Measurements from ENCODE around the gene CHST13.
"Not testable (repeated sequence)": the region's sequence is repeated elsewhere in the genome, so short reads cannot be mapped to it uniquely, and the experiment has no call there.

The CHST13 gene

GRCh38 chr3:126530171-126531050 lies 6.5 kb downstream of the CHST13 start:
- H3K9me3 ChIP-seq (ENCODE audit: control insufficient read depth, insufficient read depth, low read depth, low read length), result no peaks in the 10 kb centered on the region
- H3K4me1 ChIP-seq (ENCODE audit: control insufficient read depth, insufficient read depth, low read length), result no peaks in the 10 kb centered on the region
- TF ChIP-seq YY1 (tag by site-specific recombination; IDR thresholded peaks at IDR 0.05), result no peak
- TF ChIP-seq ZNF585B (tag by site-specific recombination; IDR thresholded peaks at IDR 0.05), result no peak
- H3K4me3 ChIP-seq (ENCODE audit: low read depth, low read length), result no peak overlapping the region
- no peak overlapping the region for H3K27ac ChIP-seq (ENCODE audit: extremely low read depth, low read depth, low read length)
- no peaks in the 10 kb centered on the region for H3K36me3 ChIP-seq (ENCODE audit: control insufficient read depth in 2 of 2, insufficient read depth in 1 of 2, low read length in 2 of 2)
- POLR2A ChIA-PET, result interaction anchor here (0.5 kb wide), 1 partner anchor 704 kb away, joined by 3 read pairs; no protein-coding TSS in a partner anchor
- CTCF ChIA-PET, result interaction anchor here (0.7 kb wide), 1 partner anchor 19 kb away, joined by 3 read pairs; no protein-coding TSS in a partner anchor

DNA sequence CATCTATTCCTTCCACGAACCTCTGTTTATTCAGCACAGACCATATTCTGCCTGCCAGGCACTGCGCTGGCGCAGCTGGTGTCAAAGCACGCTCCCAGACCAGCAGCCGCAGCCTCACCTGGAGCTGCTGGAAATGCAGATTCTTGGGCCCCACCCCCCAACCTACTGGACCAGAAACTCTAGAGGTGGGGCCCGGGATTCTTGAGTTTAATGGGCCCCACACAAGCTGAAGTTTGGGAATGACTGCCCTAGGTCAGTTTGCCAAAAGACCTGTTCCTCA lies 7.0 kb downstream of the CHST13 start:
- H3K4me3 ChIP-seq (ENCODE audit: low read depth, low read length), result no peak overlapping the region
- H3K9me3 ChIP-seq (ENCODE audit: control insufficient read depth, insufficient read depth, low read depth, low read length), result no peaks in the 10 kb centered on the region
- no peaks in the 10 kb centered on the region for H3K4me1 ChIP-seq (ENCODE audit: control insufficient read depth, insufficient read depth, low read length)
- H3K27ac ChIP-seq (ENCODE audit: extremely low read depth, low read depth, low read length), result no peak overlapping the region
- H3K36me3 ChIP-seq (ENCODE audit: control insufficient read depth in 2 of 2, insufficient read depth in 1 of 2, low read length in 2 of 2), result no peaks in the 10 kb centered on the region
- ChIA-PET POLR2A (no interaction called here), CTCF (interaction anchor here (0.5 kb wide), 1 partner anchor 95 kb away, joined by 3 read pairs; no protein-coding TSS in a partner anchor)
- TF ChIP-seq ZNF292 (tag by site-specific recombination; IDR thresholded peaks at IDR 0.05; ENCODE audit: borderline replicate concordance, low read depth) (no peak), MEIS1 (CRISPR knock-in tag; IDR thresholded peaks at IDR 0.05; ENCODE audit: borderline replicate concordance) (no peak), ZBTB21 (tag by site-specific recombination; IDR thresholded peaks at IDR 0.05) (no peak), ZNF560 (tag by site-specific recombination; IDR thresholded peaks at IDR 0.05; ENCODE audit: borderline replicate concordance) (no peak), GLI2 (tag by site-specific recombination; IDR thresholded peaks at IDR 0.05; ENCODE audit: borderline replicate concordance, low read depth) (no peak), ZSCAN4 (tag by site-specific recombination; IDR thresholded peaks at IDR 0.05) (no peak), MYNN (tag by site-specific recombination; IDR thresholded peaks at IDR 0.05; ENCODE audit: borderline replicate concordance) (no peak), RBAK (tag by site-specific recombination; IDR thresholded peaks at IDR 0.05) (no peak), SP7 (tag by site-specific recombination; IDR thresholded peaks at IDR 0.05) (no peak)
- TF ChIP-seq, protein P1, sequence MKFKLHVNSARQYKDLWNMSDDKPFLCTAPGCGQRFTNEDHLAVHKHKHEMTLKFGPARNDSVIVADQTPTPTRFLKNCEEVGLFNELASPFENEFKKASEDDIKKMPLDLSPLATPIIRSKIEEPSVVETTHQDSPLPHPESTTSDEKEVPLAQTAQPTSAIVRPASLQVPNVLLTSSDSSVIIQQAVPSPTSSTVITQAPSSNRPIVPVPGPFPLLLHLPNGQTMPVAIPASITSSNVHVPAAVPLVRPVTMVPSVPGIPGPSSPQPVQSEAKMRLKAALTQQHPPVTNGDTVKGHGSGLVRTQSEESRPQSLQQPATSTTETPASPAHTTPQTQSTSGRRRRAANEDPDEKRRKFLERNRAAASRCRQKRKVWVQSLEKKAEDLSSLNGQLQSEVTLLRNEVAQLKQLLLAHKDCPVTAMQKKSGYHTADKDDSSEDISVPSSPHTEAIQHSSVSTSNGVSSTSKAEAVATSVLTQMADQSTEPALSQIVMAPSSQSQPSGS (tag by site-specific recombination; IDR thresholded peaks at IDR 0.05; ENCODE audit: low read depth), result no peak

DNA sequence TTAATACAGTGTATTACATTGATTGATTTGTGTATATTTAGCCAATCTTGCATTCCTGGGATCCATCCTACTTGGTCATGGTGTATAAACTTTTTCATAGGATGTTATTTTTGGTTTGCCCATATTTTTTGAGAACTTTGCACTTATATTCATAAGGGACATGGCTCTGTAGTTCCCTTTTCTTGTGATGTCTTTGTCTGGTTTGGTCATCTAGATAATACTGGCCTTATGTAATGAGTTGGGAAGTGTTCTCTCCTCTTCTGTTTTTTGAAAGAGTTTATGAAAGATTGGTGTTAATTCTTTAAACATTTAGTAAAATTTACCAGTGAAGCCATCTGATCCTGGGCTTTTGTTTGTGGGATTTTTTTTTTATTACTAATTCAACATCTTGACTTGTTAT lies 9.6 kb downstream of the CHST13 start:
- TF ChIP-seq ZNF626 (tag by site-specific recombination; IDR thresholded peaks at IDR 0.05) (no peak), ZBTB20 (tag by site-specific recombination; IDR thresholded peaks at IDR 0.05) (no peak), SCRT2 (tag by site-specific recombination; IDR thresholded peaks at IDR 0.05) (no peak), ZNF23 (tag by site-specific recombination; IDR thresholded peaks at IDR 0.05; ENCODE audit: borderline replicate concordance) (no peak), ZNF175 (tag by site-specific recombination; IDR thresholded peaks at IDR 0.05) (no peak), ZNF707 (tag by site-specific recombination; IDR thresholded peaks at IDR 0.05) (no peak), ZNF138 (tag by site-specific recombination; IDR thresholded peaks at IDR 0.05; ENCODE audit: borderline replicate concordance) (no peak)
- TF ChIP-seq, protein P2, sequence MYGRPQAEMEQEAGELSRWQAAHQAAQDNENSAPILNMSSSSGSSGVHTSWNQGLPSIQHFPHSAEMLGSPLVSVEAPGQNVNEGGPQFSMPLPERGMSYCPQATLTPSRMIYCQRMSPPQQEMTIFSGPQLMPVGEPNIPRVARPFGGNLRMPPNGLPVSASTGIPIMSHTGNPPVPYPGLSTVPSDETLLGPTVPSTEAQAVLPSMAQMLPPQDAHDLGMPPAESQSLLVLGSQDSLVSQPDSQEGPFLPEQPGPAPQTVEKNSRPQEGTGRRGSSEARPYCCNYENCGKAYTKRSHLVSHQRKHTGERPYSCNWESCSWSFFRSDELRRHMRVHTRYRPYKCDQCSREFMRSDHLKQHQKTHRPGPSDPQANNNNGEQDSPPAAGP (tag by site-specific recombination; IDR thresholded peaks at IDR 0.05), result no peak

GRCh38 chr3:126534716-126535115 lies 10.8 kb downstream of the CHST13 start:
- POLR2A ChIA-PET; CTCF ChIA-PET; H3K4me1 ChIP-seq (ENCODE audit: control insufficient read depth, insufficient read depth, low read length); H3K36me3 ChIP-seq (ENCODE audit: control insufficient read depth in 2 of 2, insufficient read depth in 1 of 2, low read length in 2 of 2); H3K4me3 ChIP-seq (ENCODE audit: low read depth, low read length); H3K27ac ChIP-seq (ENCODE audit: extremely low read depth, low read depth, low read length); H3K9me3 ChIP-seq (ENCODE audit: control insufficient read depth, insufficient read depth, low read depth, low read length): not testable (repeated sequence)

More for the DNA sequence above, 9.6 kb downstream of the CHST13 start:
- Histone ChIP-seq H3K4me1 (ENCODE audit: control insufficient read depth, insufficient read depth, low read length) (no peaks in the 10 kb centered on the region), H3K36me3 (ENCODE audit: control insufficient read depth in 2 of 2, insufficient read depth in 1 of 2, low read length in 2 of 2) (no peaks in the 10 kb centered on the region), H3K9me3 (ENCODE audit: control insufficient read depth, insufficient read depth, low read depth, low read length) (no peaks in the 10 kb centered on the region), H3K27ac (ENCODE audit: extremely low read depth, low read depth, low read length) (no peak overlapping the region), H3K4me3 (ENCODE audit: low read depth, low read length) (no peak overlapping the region)
- CTCF ChIA-PET, result interaction anchor here (1.2 kb wide), 1 partner anchor 10 kb away, joined by 3 read pairs; no protein-coding TSS in a partner anchor
- POLR2A ChIA-PET, result no interaction called here
